DMS153 treated with DMSO at 0.1 percent for 48 hours (cell line): Measurements from ENCODE around the gene DPPA3.
"Not testable (repeated sequence)": the region's sequence is repeated elsewhere in the genome, so short reads cannot be mapped to it uniquely, and the experiment has no call there.

Source experiments
- DNase-seq: peaks from one replicate; lab custom pipeline; 2025; ENCODE audit not compliant: unreplicated experiment; lab: John Stamatoyannopoulos, UW

The DPPA3 gene

GRCh38 chr12:7729746-7730145, 18.5 kb downstream of the DPPA3 start:
- DNase-seq: no peak

DNA sequence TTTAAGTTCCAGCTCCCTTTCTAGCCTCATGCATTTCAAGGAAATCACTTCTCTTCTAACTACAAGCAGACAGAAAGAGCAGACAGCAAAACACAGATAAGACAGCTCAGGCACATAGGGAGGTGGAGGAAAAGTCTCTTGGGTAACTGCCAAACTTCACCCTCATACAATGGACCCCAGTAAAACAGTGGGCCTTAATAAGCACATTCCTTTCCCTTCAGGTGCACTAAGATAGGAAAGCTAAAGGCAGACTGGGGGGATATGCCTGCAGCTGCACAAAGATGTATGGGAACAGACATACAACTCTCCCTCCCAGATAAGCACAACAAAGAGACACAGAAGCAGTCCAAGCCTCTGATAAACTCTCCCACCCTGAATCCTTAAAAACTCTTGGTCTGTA, 19.8 kb downstream of the DPPA3 start:
- DNase-seq: not testable (repeated sequence)

DNA sequence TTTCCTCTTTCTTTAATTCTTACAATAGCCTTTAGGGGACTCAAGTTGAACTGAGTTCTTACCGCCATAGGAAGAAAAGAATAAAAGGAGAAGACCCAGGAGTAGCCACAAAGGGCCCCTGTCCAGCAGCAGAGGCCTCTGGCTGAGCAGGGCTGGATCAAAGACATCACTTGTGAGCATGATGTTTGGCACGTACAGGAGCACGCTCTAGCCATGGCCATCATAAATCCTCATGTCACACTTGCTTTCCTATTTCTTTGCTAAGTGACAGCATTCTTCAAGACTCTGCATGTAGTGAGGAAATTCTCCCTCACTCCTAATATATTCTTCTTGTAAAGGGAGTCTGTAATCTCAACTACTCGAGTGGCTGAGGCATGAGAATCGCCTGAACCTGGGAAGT, 20.3 kb downstream of the DPPA3 start:
- no peak for DNase-seq

- no peak for DNase-seq
Observed at GRCh38 chr12:7732993-7733392, 21.8 kb downstream of the DPPA3 start.

DNA sequence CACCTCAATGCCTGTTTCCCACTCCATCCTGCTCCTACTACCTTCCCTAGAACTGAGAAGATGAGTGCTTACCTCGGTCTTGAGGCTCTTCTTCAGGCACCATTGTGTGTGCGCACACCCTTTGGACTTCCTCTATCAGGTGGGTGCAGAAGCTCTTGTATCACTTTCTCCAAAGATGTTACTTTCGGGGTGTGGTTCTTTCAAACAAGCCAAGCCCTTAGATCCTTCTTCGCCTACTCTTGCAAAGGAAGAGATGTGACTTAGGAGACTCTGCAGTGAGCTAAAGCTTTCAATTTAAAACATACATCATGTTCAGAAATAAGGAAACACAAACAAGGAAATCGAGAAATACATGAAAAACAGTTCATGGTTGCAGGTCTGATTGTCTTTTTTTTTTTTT, 36.0 kb downstream of the DPPA3 start, which contains the start of gene CLEC4C:
Gene CLEC4C, minus strand, starts transcription at position 130 of the 400 bp plus-strand sequence. Its CDS starts 27 bp downstream, at position 103.
- no peak for DNase-seq

DNA sequence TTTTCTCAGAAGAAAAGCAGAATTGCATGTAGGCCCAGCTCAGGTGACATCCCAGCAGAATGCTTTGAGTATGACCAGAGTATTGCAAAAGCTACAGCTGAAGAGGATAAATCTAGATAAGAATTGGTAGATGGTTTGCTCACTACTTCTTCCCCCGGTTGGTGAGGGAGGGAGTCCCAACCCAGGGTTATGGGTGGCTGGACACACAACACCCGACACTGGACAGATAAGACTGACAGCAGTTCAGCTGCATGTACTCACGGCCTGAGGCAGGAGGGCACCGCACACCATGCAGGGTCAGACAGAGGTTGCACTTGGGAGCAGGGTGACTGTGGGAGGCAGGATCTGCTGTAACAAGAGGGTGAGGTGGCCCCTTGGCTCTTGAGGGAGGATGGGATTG, 37.6 kb downstream of the DPPA3 start:
- DNase-seq: no peak

GRCh38 chr12:7749442-7749841, 38.2 kb downstream of the DPPA3 start:
- no peak for DNase-seq

DNA sequence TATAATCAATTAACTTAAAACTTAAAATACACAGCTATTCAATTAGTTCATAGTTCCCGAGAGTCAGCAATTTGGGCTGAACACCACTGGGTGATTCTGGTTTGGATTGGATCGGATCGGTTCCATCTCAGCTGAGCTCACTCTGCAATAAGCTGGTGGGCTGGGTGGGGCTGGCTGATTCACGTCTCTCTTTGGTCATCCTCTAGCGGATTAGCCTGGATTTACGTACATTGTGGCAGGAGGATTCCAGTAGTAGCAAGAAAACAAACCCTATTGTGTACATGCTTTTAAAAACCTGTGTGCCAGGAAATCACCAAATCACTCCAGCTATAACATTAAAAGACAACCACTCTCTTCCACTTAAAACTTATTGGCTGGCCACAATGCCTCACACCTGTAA, 39.1 kb downstream of the DPPA3 start:
- DNase-seq: no peak

GRCh38 chr12:7751394-7751793, 40.2 kb downstream of the DPPA3 start:
- no peak for DNase-seq

- DNase-seq: not testable (repeated sequence)
Observed at GRCh38 chr12:7751941-7752922, 41.0 kb downstream of the DPPA3 start.

- not testable (repeated sequence) for DNase-seq
Observed at GRCh38 chr12:7755668-7756067, 44.4 kb downstream of the DPPA3 start.

DNA sequence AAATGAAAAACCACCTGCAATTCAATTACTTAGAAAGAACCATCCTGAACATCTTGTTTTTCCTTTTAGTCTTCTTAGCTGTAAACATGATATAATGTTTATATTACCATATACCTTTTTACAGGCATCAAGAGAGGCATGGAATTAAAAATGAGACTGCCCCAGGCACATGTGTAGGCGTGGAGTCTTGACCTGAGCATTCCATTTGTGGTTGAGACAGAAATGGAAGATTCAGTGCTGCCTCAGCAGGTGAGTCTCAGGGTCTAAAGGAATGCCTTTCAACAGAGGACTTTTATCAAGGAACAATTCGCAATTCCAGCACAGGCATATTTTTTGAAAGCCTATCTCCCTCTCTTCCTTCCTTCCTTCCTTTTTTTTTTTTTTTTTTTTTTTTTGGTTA, 45.8 kb downstream of the DPPA3 start:
- no peak for DNase-seq

- DNase-seq: no peak
Observed at GRCh38 chr12:7758766-7759140, 47.5 kb downstream of the DPPA3 start.
